Tongue (tissue), 2 donors: ENCODE measurements around the gene ROCK2. TPM values are rescaled to one million over a fixed set of nuclear protein-coding genes. Genes with fewer than 3 reads are reported as not detected.

Source experiments
- DNase-seq: peaks from one replicate; pipeline ENCODE4 v3.0.0-alpha.2; 2015
- total RNA-seq: library from RNA; depleted of rRNA; stranded (reverse); fragments of >200 nt; gene quantifications from one replicate; pipeline ENCODE4 v1.2.3, GENCODE V29; 2014

Gene ROCK2
- 89.4 TPM for total RNA-seq

DNA sequence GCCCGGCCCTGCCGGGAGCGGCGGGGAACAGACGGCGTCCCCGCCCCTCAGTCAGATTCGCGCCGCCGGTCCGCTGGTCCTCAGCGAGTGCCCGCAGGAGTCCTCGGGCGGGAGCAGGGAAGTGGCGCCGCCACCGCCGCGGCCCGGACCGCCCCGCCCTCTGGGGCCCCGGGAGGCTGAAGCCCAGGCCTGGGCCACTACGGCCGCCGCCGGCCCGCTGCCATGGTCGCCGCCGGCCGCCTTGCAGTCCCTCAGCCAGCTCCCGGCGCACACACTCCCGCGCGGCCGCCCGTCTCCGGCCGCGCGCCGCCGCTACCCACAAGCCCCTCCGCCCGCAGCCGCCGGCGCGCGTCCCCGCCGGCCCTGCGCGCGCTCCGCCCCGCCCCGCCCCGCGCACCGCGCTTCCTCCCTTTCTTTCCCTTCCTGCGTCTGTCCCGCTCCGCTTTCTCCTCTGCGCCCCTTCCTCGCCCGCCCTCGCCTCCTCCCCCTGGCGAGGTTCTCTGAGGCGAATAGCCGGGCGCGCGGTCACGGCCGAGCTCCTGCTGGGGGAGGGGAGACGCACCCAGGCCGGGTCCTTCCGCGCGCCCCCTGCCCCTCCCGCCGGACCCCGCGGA is at the start of gene ROCK2:
Gene ROCK2, minus strand, starts transcription at position 295 of the 614 bp plus-strand sequence. CDS start 500 bp downstream, outside the sequence.
- DNase-seq: peak; percentile 96

DNA sequence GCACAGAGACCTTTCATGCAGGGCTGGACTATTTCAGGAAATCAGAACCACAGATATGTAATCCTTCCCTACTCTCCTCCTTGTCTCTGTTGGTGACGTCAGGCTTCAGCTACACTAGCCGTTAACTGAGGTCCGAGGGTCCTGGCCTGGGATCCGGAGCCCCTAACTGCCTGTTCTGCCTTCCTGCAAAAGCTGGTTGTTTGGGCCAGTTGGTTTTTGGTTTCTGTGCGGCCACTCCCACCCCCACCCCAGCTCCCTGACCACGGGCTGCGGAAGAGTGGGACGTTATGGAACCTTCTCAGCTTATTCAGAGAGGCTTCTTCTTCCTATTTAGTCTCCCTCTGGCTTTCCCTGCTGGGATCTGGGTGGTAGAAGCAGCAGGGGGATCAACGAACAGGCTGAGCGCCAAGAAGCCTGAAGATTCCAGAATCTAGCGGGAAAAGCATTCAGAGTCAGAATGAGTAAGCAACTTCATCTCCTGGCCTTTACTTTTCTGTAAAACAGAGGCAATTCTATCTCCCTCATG is 49.3 kb upstream of the ROCK2 start:
- no peak for DNase-seq

DNA sequence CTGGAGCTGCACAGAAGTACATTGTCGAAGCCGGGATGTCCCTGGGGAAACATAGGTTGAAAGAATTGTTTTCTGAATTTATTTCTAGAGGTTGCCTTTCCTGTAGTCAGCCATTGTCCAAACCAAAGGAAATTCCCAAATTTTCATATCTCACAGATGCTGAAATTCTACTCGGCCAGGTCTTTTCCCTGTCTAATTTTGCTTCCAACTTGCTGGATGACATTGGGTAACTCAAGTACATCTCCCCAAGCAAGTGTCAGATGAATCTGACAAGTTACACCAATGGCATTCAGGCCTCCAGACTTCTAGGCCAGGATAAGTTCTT is 47.5 kb upstream of the ROCK2 start:
- DNase-seq: no peak

DNA sequence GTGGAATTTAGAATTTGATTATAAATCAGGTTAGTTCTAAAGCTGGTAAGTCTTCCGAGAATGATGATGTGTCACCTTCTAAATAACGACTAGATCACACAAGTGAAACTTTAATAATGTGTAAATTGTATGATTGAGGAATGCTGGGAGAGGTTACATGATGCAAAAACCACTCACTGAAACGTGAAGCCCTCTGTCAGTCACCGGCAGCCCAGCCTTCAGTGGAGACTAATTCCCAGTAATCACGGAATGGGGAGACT is 45.9 kb upstream of the ROCK2 start:
- no peak for DNase-seq

DNA sequence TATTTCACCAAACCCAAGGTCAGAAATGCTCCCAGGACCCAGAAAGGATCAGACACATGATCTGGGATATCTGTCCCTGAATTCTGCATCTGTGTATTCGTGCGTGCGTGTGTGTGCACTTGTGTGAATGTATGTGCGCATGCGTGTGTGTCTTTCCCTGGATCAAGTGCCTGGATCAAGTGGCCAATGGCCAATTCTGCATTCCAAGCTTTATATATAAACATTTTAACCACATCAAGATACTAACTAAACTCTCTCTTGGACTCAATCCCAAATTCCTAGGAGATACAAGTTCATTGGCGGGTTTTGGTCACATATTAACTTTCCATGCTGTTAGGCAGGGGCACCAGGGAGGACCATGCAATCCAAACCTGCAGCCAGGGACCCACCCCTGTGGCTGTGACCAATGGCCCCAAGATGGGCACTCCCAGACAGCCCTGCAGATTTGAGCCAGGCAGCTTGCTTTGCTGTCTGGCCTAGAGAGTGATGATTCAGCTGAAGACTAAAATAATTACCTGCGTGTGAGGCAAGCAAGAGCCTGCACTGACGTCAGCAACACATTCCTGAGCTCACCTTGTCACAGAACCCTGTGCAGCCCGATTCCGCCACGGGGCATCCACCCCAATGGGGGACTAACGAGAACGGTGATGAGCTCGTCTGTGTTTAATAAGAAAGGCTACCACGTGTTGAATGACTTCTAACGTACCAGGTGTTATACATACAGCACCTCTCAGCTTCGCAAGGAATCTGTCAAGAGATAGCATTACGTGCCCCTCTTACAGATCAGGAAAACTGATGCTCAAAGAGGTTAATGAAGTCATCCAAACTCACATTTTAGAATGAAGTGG is 45.3 kb upstream of the ROCK2 start:
- DNase-seq: peak; percentile 88

DNA sequence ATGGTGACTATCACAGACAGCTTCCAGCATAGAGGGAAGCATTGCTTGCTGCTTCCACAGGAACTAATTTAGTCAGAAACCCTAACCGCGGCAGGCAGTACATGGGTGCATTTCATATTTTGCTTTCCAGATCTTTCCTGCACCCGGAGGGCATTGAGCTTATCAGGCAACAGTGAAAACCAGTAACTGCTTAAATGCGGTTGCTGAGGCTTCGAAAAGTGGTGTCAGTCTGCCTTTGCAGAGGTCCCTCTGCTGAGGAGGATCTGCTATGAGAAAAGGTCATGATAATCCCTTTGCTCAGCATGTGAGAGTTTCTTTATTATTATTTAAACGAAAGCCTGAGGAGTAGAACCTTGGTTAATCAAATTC is 44.6 kb upstream of the ROCK2 start:
- DNase-seq: no peak

DNA sequence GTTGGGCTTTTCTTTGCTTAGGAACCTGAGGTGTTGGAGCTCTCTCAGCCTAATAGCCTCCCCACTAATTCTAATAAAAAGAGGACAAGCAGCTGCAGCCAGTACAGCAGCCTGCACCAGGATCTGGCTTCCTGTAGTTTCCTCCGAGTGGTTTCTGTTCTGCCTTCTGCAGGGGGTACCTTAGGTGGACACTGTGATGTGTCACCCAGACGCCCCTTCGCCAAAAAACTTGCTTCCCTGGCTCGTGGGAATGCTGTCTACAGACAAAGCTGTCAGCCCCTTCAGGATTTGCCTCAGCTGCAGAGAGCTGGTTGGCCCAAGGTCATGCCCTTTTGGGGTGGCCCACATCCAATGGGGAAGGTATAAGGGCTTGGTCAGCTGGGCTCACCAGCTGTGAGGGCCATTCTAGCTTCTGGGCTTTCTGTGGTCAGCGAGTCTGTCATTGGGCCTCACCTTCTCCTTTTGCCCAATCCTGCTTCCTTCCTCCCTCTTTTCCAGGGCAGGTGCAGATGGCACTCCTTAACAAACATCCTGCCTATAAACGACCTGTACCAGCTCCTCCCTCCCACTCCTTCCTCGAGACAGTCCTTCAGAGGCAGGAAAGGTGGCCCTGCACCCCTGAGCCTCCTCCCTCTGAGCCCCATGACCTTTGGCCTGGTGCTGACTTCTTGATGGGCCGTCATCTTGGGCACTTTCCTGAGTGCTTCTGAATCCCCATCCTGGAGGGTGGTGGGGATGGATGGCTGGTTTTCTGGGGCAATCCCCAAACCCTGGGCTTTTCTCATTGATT is 44.0 kb upstream of the ROCK2 start:
- no peak for DNase-seq

DNA sequence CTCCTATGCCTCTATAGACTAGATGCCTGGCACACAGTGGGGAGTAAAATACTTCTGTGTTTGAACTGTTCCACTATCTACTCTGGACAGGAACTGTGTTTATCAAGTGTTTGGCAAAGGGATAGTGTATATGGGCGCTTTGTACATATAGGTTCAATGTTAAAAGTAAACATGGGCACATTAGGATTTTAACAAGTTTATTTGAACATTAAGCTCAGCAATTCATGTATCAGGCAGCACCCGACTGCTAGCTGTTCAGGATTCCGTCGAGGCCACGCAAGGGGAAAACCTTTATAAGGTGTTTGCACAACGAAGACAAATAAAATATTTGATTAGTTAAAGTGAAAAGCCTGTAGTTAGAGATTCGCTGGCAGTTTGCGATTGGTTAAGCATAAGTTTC is 43.4 kb upstream of the ROCK2 start:
- DNase-seq: no peak

DNA sequence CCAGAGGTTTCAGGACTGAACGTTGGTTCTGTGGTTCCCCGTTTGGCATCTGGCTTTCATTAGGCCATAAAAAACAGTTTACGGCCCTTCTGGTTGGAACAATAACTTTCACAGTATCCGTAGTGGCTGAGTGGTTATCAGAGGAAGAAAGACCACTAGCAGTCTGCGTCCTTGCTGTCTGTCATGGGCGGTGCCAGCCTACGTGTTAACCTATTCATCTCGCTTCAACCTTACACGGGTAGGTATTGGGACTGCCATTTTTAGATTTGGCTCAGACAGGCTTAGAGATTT is 42.6 kb upstream of the ROCK2 start:
- no peak for DNase-seq

DNA sequence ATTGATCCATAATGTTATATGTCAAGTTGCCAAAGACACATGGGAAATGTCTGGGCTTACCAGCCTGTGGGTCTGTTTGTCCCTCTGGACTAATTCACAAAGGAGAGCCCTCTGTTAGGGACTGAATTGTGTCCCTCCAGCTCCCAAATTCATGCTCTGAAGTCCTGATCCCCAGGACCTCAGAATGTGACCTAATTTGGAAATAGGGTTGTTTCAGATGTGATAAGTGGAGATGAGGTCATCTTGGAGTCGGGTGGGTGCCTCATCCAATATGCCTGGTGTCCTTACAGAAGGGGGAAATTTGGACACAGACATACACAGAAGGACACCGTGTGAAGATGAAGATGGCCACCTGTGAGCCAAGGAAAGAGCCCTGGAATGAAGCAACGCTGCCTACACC is 41.4 kb upstream of the ROCK2 start:
- DNase-seq: no peak

DNA sequence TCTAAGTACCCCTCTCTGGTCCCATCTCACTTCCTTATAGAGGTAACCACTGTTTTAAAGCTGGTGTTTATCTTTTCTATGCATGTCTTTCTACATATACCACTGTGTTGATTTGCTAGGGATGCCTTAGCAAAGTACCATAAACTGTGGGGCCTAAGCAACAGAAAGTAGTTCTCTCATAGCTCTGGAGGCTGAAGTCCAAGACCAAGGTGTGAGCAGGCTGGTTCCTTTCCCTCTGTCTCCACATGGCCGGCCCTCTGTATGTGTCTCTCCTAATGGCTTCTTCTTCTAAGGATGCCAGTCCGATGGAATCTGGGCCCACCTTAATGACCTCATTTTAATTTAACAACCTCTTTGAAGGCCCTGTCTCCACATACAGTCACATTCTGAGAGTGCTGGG is 40.8 kb upstream of the ROCK2 start:
- no peak for DNase-seq

DNA sequence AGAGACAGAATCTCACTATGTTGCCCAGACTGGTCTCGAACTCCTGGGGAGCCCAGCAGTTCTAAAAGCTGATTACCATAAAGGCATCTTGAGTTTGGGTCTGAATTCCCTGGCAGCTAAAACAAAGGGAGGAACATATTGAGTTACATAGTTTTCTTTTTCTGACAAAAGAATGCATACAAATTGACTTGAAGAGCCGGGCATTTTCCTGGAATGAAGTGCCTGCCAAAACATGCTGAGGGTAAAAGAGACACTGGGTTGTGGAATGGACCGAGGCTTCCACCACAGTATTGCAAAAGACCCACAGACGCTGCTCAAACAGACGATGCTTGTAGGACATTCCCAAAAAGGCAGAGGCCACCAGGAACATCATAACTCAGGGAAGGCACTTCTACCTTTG is 35.1 kb upstream of the ROCK2 start:
- DNase-seq: peak; percentile 53

DNA sequence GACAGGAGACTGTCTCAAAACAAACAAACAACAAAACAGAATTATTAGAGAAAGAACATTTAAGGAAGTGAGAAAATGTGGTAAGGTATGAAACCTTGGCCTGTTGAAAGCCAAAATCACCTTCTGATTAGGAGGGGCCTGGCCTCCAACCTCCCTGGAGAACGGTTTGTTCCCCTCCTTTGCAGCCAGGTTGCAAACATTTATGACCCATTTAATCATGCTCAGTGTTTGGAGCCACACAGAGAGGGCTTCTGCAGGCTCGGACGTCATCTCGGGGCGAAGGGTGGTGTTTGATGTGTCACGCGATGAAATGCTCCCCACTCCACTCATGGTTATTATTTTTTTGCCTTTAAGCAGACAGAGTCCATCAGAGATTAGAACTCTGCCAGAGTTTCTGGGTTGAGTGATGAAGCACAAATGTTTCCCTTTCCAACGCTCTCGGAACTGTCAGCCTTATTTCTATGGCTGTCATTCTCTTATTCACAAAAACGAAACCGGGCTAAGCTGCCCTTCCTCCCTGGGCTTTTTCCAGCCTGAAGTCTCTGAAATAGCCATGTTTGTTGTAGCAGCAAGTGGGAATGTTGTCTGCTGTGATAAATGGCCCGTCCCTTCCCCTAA is 33.6 kb upstream of the ROCK2 start:
- no peak for DNase-seq

DNA sequence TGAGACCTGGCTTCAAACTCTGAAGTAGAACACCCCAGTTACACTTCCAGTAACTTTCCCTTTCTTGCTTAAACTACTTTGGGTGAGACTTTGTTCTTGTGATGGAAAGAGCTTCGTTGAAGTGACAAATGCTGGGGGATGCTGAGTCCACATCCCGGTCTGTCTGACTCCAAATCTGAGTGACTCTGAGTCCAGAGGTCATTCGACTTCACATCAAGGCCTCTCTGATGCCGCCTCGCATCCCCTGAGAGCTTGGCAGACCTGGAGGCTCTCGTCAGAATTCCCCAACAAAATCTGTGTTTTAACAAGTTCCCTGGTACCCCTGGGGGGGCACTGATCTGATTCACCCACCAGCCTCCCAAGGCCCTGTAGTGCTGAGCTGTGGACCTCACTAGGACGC is 31.6 kb upstream of the ROCK2 start:
- DNase-seq: no peak

DNA sequence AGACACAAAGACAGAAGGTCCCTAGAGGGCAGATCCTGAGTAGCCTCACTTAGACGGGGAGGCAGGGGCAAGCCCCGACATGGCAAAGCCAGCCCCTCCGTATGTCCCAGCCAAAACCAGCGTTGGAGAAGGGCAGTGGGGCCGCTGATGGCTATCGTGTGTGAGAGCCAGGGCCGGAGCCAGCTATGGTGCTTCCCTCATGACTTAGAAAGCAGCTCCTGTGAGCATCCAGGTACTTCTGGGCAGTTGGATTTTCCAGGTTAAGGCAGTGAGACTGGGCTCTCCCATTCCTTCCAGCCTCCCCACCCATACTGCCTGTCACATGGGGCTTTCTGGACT is 31.2 kb upstream of the ROCK2 start:
- DNase-seq: no peak

DNA sequence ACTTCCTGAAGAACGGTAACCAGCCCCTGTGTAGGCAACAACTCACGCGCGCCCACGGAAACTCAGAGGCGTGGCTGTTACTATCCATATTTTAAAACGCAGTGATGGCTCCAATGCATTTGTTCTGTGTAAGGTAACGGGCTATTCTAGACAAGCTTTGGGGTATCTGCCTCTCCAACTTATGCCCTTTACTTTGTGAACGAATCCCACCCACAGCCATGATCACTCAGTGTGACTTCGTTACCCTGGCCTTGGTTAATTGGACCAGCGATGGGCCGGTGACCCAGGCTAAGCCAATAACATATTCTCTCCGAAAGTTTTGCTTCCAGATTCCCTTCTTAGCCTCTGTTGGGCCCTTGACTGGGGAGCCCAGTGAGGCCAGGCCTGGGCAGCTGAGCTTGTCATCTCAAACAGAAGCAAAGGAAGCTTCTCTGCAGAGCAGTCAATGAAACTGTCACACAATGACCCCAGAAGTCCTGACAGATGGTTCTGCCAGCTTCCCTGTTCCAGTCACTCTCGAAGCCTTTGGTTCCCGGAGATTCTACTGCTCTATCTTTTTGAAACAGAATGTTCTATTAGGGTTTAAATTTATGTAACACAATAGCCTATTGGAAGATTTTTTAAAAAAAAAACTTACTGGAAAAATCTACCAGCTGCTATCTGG is 30.7 kb upstream of the ROCK2 start:
- DNase-seq: no peak

DNA sequence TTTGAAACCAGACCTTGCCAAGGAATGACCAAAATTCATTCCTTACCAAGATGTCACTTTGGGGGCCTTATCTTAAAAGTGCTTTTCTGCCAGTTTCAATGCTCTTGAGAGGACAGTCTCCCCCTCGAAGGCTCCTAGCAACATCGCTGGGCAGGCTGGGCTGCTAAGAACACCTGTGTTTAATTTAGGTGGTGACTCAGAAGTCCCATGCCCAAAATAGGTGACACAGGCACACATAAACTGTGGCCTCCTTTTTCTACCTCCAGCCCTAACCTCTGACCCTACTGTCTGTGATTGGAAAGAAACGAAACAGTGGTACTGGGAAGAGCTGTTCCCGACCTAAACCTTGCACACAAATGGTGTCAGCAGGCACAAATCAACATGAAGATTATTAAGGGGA is 28.7 kb upstream of the ROCK2 start:
- DNase-seq: no peak

DNA sequence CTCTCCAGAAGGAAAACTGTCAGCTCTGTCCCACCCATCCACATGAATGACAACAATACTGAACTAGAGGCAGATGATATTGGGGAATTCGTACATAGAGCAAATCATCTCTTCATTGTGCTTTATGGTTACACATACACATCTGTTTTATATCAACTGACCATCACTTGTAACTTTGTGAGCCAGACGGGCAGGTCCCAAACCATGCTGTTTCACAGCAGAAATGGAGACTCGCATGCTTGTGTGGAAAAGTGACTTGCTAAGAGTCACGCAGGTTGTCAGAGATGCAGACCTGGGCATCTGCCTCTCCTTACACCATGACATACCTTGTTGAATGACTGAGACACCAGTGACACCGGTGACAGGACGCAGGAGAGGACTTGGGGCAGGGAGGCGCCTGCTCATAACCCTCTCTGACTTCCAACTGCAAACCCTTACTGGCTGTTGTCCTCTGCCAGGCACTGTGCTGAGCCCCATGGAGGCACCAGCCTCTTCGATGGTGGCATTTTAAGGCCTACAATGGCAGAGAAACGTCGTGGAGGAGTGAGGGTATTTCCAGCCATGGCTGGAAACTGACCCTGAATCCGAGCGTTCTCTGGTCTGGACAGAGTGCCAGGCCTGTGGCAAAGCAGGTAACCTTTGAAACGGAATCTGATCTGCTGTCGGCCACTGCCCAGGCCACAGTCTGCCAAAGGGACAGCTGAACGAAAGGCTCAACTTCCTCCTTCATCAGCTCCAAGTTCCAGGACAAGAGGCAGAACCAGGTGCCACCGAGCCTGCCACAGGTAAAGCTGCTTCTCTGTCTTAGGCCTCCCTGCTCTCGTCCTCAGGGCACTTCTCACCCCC is 26.9 kb upstream of the ROCK2 start:
- DNase-seq: no peak

DNA sequence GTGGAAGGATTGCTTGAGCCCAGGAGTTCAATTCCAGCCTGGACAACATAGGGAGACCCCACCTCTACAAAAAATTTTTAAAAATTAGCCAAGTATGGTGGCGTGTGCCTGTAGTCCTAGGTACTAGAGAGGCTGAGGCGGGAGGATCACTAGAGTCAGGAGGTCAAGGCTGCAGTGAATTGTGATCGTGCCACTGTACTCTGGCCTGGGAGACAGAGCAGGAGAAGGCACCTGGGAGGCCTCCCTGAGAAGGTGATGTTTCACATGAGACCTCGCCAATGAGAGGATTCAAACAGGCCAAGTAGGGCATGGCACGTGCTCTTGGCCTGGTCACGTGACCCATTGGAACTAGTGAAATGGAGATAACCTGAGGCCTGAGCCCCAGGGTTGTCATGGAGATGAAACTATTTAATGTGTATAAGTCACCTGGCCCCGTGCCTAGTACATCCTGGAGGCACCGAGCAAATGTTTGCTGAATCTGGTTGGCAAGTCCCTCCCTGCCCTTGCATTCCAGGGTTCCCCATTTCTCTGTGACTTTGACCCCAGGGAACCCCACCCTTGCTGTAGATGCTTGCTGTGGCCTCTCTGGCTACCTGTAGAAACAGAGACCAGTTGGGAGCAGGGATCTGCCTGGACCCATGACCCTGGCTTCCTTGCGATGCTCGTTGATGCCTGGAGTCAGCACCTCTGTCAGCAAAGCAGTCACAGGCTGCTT is 26.1 kb upstream of the ROCK2 start:
- peak; percentile 74 for DNase-seq

DNA sequence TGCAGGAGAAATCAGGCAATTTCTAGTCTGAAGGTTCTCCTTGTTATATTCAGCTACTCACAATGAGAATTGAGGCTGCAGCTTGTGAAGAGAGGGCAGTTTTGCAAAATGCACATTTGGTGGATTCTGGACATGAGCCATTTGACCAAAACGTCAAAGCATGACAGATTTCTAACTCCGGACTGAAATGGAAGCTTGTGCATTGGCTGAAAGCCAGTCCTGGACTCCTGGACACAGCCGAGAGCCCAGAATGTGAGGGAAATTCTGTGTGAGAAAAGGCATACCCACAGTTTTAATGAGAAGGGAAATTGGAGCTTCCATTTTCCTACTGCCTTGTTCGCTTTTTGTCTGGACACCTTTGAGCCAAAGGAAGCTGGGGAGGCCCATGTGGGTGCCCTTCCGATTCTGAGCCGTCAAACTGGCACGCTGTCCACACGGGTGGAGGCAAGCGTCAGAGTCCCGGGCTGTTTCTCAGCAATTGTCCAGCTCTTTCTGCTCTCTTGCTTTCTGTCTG is 23.7 kb upstream of the ROCK2 start:
- DNase-seq: peak; percentile 65

DNA sequence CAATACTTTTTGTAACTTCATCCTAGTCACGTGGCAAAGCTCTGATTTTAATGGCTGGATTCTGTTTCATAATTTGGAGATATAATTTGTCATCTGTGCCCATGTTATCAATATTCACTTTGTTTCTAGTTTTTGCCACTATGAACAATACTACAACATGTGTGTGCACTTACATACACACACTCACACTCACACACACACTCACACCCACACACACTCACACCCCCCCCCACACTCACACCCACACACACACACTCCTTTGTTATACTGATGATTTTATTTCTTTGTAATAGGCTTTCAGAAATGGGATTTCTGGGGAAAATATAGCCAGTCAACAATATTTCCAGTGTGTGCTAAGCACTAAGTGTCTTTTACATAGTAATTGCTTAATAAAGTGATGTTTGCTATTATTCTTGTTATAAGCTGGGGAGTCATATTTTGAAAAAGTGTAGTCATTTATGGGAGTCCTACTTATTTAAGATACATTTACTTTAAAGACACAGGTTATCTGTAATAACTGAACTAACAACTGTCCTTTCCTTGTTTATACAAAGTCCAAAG is 22.8 kb upstream of the ROCK2 start:
- no peak for DNase-seq
